GM21423 (cell line): ENCODE measurements around the gene PRELID2.
"Not testable (repeated sequence)": the region's sequence is repeated elsewhere in the genome, so short reads cannot be mapped to it uniquely, and the experiment has no call there.

Experiments
- ATAC-seq: cut with Tn5 transposase; IDR thresholded peaks from one replicate; pipeline ENCODE4 v1.9.1; 2021; ENCODE audit warnings: mild to moderate bottlenecking, moderate library complexity; ENCODE audit not compliant: unreplicated experiment

PRELID2 gene

GRCh38 chr5:145752947-145753346, 82.2 kb downstream of the PRELID2 start:
- ATAC-seq = no peak

- ATAC-seq = no peak
Measured at GRCh38 chr5:145752534-145752933, 82.6 kb downstream of the PRELID2 start.

GRCh38 chr5:145750199-145750598, 84.9 kb downstream of the PRELID2 start:
- no peak for ATAC-seq

- ATAC-seq = no peak
Measured at GRCh38 chr5:145743396-145744061, 91.6 kb downstream of the PRELID2 start.

- ATAC-seq = no peak
Measured at GRCh38 chr5:145739843-145740242, 95.3 kb downstream of the PRELID2 start.

GRCh38 chr5:145738227-145738626, 96.9 kb downstream of the PRELID2 start:
- no peak for ATAC-seq

GRCh38 chr5:145737578-145737977, 97.6 kb downstream of the PRELID2 start:
- no peak for ATAC-seq

GRCh38 chr5:145729956-145730355, 105.2 kb downstream of the PRELID2 start:
- not testable (repeated sequence) for ATAC-seq

GRCh38 chr5:145723516-145723915, 111.6 kb downstream of the PRELID2 start:
- no peak for ATAC-seq

GRCh38 chr5:145718956-145719355, 116.2 kb downstream of the PRELID2 start:
- ATAC-seq = no peak

- no peak for ATAC-seq
Measured at GRCh38 chr5:145715412-145715811, 119.7 kb downstream of the PRELID2 start.

- ATAC-seq = no peak
Measured at GRCh38 chr5:145712245-145712644, 122.9 kb downstream of the PRELID2 start.

- ATAC-seq = no peak
Measured at GRCh38 chr5:145711417-145711816, 123.7 kb downstream of the PRELID2 start.
